ENCODE data around the gene MX1.

DNA sequence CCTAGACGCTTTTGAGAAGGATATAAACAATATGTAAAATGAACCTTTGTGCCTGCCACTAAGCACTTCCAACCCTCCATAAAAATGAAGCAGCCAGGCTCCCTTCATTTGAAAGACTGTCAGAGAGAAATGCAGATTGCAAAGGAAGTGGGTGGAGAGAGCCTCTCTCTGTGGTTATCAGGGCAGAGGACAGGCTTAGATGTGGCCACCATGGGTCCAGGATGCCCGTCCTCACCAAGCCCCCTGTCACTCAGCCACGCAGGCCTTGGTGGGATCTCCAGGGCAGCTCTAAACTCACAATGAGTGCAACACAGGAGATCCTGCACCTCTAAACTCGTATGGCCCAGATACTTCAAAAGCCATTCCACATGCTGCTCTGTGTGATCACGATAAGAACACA, 44.0 kb downstream of the MX1 start:
- no peak for TF ChIP-seq POLR2A (IDR thresholded peaks at IDR 0.05; ENCODE audit: low read depth, low read length)
- no peak for TF ChIP-seq CTCF (IDR thresholded peaks at IDR 0.05; ENCODE audit: extremely low read depth in 1 of 2, insufficient read depth in 1 of 2, low read depth in 1 of 2, low read length in 2 of 2)
- no peak for TF ChIP-seq EZH2 (IDR thresholded peaks at IDR 0.05; ENCODE audit: borderline replicate concordance, low read depth, low read length, severe bottlenecking)
- no peak for TF ChIP-seq MAX (IDR thresholded peaks at IDR 0.05; ENCODE audit: insufficient read depth, insufficient read length)
- TF ChIP-seq POLR2AphosphoS5 (IDR thresholded peaks at IDR 0.05; ENCODE audit: insufficient read depth, low read depth, low read length) = no peak
- TF ChIP-seq GATA2 (IDR thresholded peaks at IDR 0.05; ENCODE audit: insufficient read depth, insufficient read length, low read depth, low read length) = no peak
- no peak for TF ChIP-seq FOS (IDR thresholded peaks at IDR 0.05; ENCODE audit: borderline replicate concordance, insufficient read depth, low read length)
- no peak for TF ChIP-seq MYC (IDR thresholded peaks at IDR 0.05; ENCODE audit: low read depth, low read length)
- TF ChIP-seq JUN (IDR thresholded peaks at IDR 0.05; ENCODE audit: borderline replicate concordance, insufficient read depth, insufficient read length, low read depth) = no peak

All from endothelial cell of umbilical vein (primary cell).